Fibroblast of lung (primary cell): ENCODE measurements around the gene MACROD2. TPM values are rescaled to one million over a fixed set of nuclear protein-coding genes. Genes with fewer than 3 reads are reported as not detected.

Experiments used
- DNase-seq, 2 donors: peaks; one replicate each; pipeline versions ENCODE4 v3.0.0 to v3.0.0-alpha.2; 2010; ENCODE audit warnings: low read depth in 2 of 2
- H2AFZ ChIP-seq: 2 replicates; pipeline ENCODE4 v1.5.1; 2012; ENCODE audit warnings: low read length, control low read depth, inconsistent platforms
- H3K27ac ChIP-seq: 2 replicates; pipeline ENCODE4 v1.5.1; 2011; ENCODE audit warnings: low read length, control low read depth; ENCODE audit not compliant: insufficient read depth
- H3K27me3 ChIP-seq: 2 replicates; pipeline ENCODE4 v1.5.1; 2011; ENCODE audit warnings: mild to moderate bottlenecking, low read length; ENCODE audit not compliant: control insufficient read depth, insufficient read depth
- H3K36me3 ChIP-seq: 2 replicates; pipeline ENCODE4 v1.5.1; 2011; ENCODE audit warnings: low read length; ENCODE audit not compliant: control insufficient read depth, insufficient read depth
- H3K4me1 ChIP-seq: 2 replicates; pipeline ENCODE4 v1.5.1; 2011; ENCODE audit warnings: low read length; ENCODE audit not compliant: control insufficient read depth, insufficient read depth; ENCODE audit errors: extremely low read depth
- H3K4me2 ChIP-seq: 2 replicates; pipeline ENCODE4 v1.5.1; 2011; ENCODE audit warnings: low read length, control low read depth; ENCODE audit not compliant: insufficient read depth; ENCODE audit errors: extremely low read depth
- H3K4me3 ChIP-seq, 4 experiments: fragments of 200-600 bp in 1 of 4; sonication (generic) in 1 of 4; replicated peaks in 1 of 4; 2 replicates each; pipeline ENCODE4 v1.5.1; 2011 to 2016; ENCODE audit warnings: low read length in 4 of 4, low read depth in 3 of 4, mild to moderate bottlenecking in 3 of 4, control low read depth in 2 of 4, inconsistent platforms in 1 of 4, mixed read lengths in 1 of 4; ENCODE audit not compliant: insufficient read depth in 1 of 4; ENCODE audit errors: control extremely low read depth in 1 of 4
- H3K79me2 ChIP-seq: 2 replicates; pipeline ENCODE4 v1.5.1; 2012; ENCODE audit warnings: mild to moderate bottlenecking, low read length, inconsistent platforms; ENCODE audit not compliant: control insufficient read depth, insufficient read depth
- H3K9ac ChIP-seq: 2 replicates; pipeline ENCODE4 v1.5.1; 2011; ENCODE audit warnings: mild to moderate bottlenecking, low read length, control low read depth; ENCODE audit not compliant: insufficient read depth
- H3K9me3 ChIP-seq: 2 replicates; pipeline ENCODE4 v1.5.1; 2012; ENCODE audit warnings: low read depth, low read length; ENCODE audit not compliant: control insufficient read depth, insufficient read depth
- H4K20me1 ChIP-seq: 2 replicates; pipeline ENCODE4 v1.5.1; 2011; ENCODE audit warnings: low read length; ENCODE audit not compliant: control insufficient read depth, insufficient read depth; ENCODE audit errors: extremely low read depth
- CTCF ChIP-seq, 2 donors: IDR thresholded peaks in 1 of 2; conservative IDR thresholded peaks in 1 of 2; 1 replicate in 1 of 2; 2 replicates in 1 of 2; pipeline ENCODE4 v1.5.1; 2011 to 2012; ENCODE audit warnings: low read length in 2 of 2, control low read depth in 1 of 2, inconsistent platforms in 1 of 2, low read depth in 1 of 2, mild to moderate bottlenecking in 1 of 2
- EZH2 ChIP-seq: IDR thresholded peaks from 2 replicates; pipeline ENCODE4 v1.5.1; 2012; ENCODE audit warnings: low read length, control low read depth, mild to moderate bottlenecking; ENCODE audit errors: missing control alignments
- polyA plus RNA-seq, 2 donors: library from polyadenylated mRNA; depleted of rRNA in 1 of 2; stranded (reverse) in 1 of 2; unstranded in 1 of 2; fragments of >200 nt; gene quantifications; 2 replicates each; pipeline ENCODE4 v1.2.1, GENCODE V29; 2011 to 2012; ENCODE audit warnings: missing spikeins in 1 of 2
- total RNA-seq: library from RNA; depleted of rRNA; stranded (reverse); fragments of >200 nt; gene quantifications from 2 replicates; pipeline ENCODE4 v1.2.1, GENCODE V29; 2014

The MACROD2 gene
- total and polyA plus RNA-seq, 2 donors (not counting 1 experiment from before 2014, with no cell fraction given) = 0.54 to 1.7 TPM

GRCh38 chr20:14821251-14821650 lies 825.9 kb downstream of the MACROD2 start:
- no peak overlapping the region for H3K4me3 ChIP-seq
- no peaks in the 10 kb centered on the region for H3K79me2 ChIP-seq
- H3K27ac ChIP-seq = no peak overlapping the region
- TF ChIP-seq CTCF (conservative IDR thresholded peaks at IDR 0.05 in 1 of 2, IDR thresholded peaks at IDR 0.05 in 1 of 2; ENCODE audit: low read depth in 1 of 2, low read length in 2 of 2) (no peak), EZH2 (no peak)
- H2AFZ ChIP-seq = no peak overlapping the region
- no peak overlapping the region for H3K4me2 ChIP-seq
- H3K9ac ChIP-seq = no peak overlapping the region
- H3K27me3 ChIP-seq = no peaks in the 10 kb centered on the region
- no peaks in the 10 kb centered on the region for H3K9me3 ChIP-seq
- no peak for DNase-seq
- no peaks in the 10 kb centered on the region for H3K4me1 ChIP-seq
- H4K20me1 ChIP-seq = no peaks in the 10 kb centered on the region
- H3K36me3 ChIP-seq = no peaks in the 10 kb centered on the region

GRCh38 chr20:14824996-14825395 lies 829.7 kb downstream of the MACROD2 start:
- no peak overlapping the region for H3K4me3 ChIP-seq
- H3K9me3 ChIP-seq = no peaks in the 10 kb centered on the region
- no peak for DNase-seq

GRCh38 chr20:14826543-14827313 lies 831.4 kb downstream of the MACROD2 start:
- H3K4me3 ChIP-seq = no peak overlapping the region

More at GRCh38 chr20:14824996-14825395, 829.7 kb downstream of the MACROD2 start:
- TF ChIP-seq CTCF (conservative IDR thresholded peaks at IDR 0.05 in 1 of 2, IDR thresholded peaks at IDR 0.05 in 1 of 2; ENCODE audit: low read depth in 1 of 2, low read length in 2 of 2) (no peak), EZH2 (no peak)
- H3K9ac ChIP-seq = no peak overlapping the region
- no peak overlapping the region for H3K27ac ChIP-seq
- no peaks in the 10 kb centered on the region for H4K20me1 ChIP-seq
- no peaks in the 10 kb centered on the region for H3K79me2 ChIP-seq
- H2AFZ ChIP-seq = no peak overlapping the region
- no peaks in the 10 kb centered on the region for H3K27me3 ChIP-seq
- no peaks in the 10 kb centered on the region for H3K36me3 ChIP-seq
- no peaks in the 10 kb centered on the region for H3K4me1 ChIP-seq
- H3K4me2 ChIP-seq = no peak overlapping the region

More at GRCh38 chr20:14826543-14827313, 831.4 kb downstream of the MACROD2 start:
- DNase-seq = no peak
- Histone ChIP-seq H4K20me1 (no peaks in the 10 kb centered on the region), H3K4me1 (no peaks in the 10 kb centered on the region), H3K9ac (no peak overlapping the region), H3K27ac (no peak overlapping the region), H3K27me3 (no peaks in the 10 kb centered on the region), H3K79me2 (no peaks in the 10 kb centered on the region), H3K36me3 (no peaks in the 10 kb centered on the region), H3K9me3 (no peaks in the 10 kb centered on the region), H3K4me2 (no peak overlapping the region), H2AFZ (no peak overlapping the region)
- no peak for TF ChIP-seq EZH2
- no peak for TF ChIP-seq CTCF (conservative IDR thresholded peaks at IDR 0.05 in 1 of 2, IDR thresholded peaks at IDR 0.05 in 1 of 2; ENCODE audit: low read depth in 1 of 2, low read length in 2 of 2)
